Aorta (tissue), 5 donors: ENCODE results near the gene FAM185A. TPM values are rescaled to one million over a fixed set of nuclear protein-coding genes. Genes with fewer than 3 reads are reported as not detected.
A peak's percentile ranks its signal among the peaks of the same experiment; 100 is the strongest.
"Not testable (repeated sequence)": the region's sequence is repeated elsewhere in the genome, so short reads cannot be mapped to it uniquely, and the experiment has no call there.

ENCODE experiments used
- ATAC-seq: fragments of 200-7000 bp; cut with Tn5 transposase; one replicate; pipeline ENCODE4 v1.9.1; 2022; ENCODE audit warnings: moderate library complexity; ENCODE audit not compliant: low FRiP score
- DNase-seq, 2 donors: peaks; one replicate each; pipeline ENCODE4 v3.0.0-alpha.2; 2020
- H3K27ac ChIP-seq, 2 donors: one replicate each; pipeline ENCODE4 v1.5.1; 2013; ENCODE audit warnings: low read length in 2 of 2, mild to moderate bottlenecking in 2 of 2, moderate library complexity in 2 of 2, control low read depth in 1 of 2, inconsistent platforms in 1 of 2, low read depth in 1 of 2
- H3K27me3 ChIP-seq, 2 donors: one replicate each; pipeline ENCODE4 v1.6.1; 2013; ENCODE audit warnings: control low read depth in 1 of 2, low read length in 1 of 2, mild to moderate bottlenecking in 1 of 2, moderate library complexity in 1 of 2; ENCODE audit not compliant: insufficient read depth in 2 of 2, control insufficient read depth in 1 of 2
- H3K36me3 ChIP-seq, 2 donors: one replicate each; pipeline ENCODE4 v1.6.1; 2013; ENCODE audit warnings: control low read depth in 1 of 2, low read length in 1 of 2, mild to moderate bottlenecking in 1 of 2; ENCODE audit not compliant: insufficient read depth in 2 of 2, control insufficient read depth in 1 of 2
- H3K4me1 ChIP-seq, 2 donors: one replicate each; pipeline ENCODE4 v1.6.1; 2013; ENCODE audit warnings: low read length in 2 of 2, control low read depth in 1 of 2, mild to moderate bottlenecking in 1 of 2, moderate library complexity in 1 of 2; ENCODE audit not compliant: insufficient read depth in 2 of 2, control insufficient read depth in 1 of 2
- H3K4me3 ChIP-seq, 2 donors: one replicate each; pipeline ENCODE4 v1.5.1; 2013; ENCODE audit warnings: low read length in 2 of 2, control low read depth in 1 of 2, mild to moderate bottlenecking in 1 of 2
- H3K9me3 ChIP-seq: one replicate; pipeline ENCODE4 v1.6.1; 2013; ENCODE audit warnings: mild to moderate bottlenecking, low read length; ENCODE audit not compliant: control insufficient read depth
- WGBS, 2 donors: extraction: QIAGEN DNeasy Blood & Tissue Kit; methylation state at CpG; one replicate each; pipeline ENCODE4 v1.1.7; 2013; 5-methylcytosine and 5-hydroxymethylcytosine counted together
- intact Hi-C, 2 donors: fragments of 100-400 bp; cut with DNase I; formaldehyde crosslinking; loops; one replicate each; pipeline versions ENCODE4 v1.14.2 to v1.15.0; 2022
- polyA plus RNA-seq, 2 donors: library from polyadenylated mRNA; stranded (reverse); fragments of 200-250 nt; gene quantifications; one replicate each; pipeline ENCODE4 v1.2.3, GENCODE V29; 2013
- total RNA-seq, 2 donors: library from RNA; stranded (reverse); fragmentation: NEBNext Ultra II Directional; extraction: Animal tissue kit (Norgen Biotek cat#: 25700); gene quantifications; one replicate each; pipeline ENCODE4 v1.2.1, GENCODE V29; 2021
- donor health status: healthy with polysubstance abuse.
- donor health status: Bipolar disorder and iron deficiency.
- donor health status: DM: no; HTN: no; CAD: no.
- donor health status: DM: no; HTN: no; CAD: no.
- donor health status: DM: yes; HTN: yes; CAD: no.

The FAM185A gene
- total and polyA plus RNA-seq, 4 donors = 3.6 to 12.6 (median 6.3) TPM

GRCh38 chr7:102763295-102763905, 14.6 kb downstream of the FAM185A start:
- H3K27me3 ChIP-seq, H3K4me1 ChIP-seq, intact Hi-C loops, ATAC-seq, H3K36me3 ChIP-seq, H3K4me3 ChIP-seq, H3K9me3 ChIP-seq, H3K27ac ChIP-seq: not testable (repeated sequence)
- 6 to 9% methylated on average over 6 of the region's 6 CpGs for WGBS, 2 donors
- DNase-seq = peak in 1 of 2 donors; percentile 43

DNA sequence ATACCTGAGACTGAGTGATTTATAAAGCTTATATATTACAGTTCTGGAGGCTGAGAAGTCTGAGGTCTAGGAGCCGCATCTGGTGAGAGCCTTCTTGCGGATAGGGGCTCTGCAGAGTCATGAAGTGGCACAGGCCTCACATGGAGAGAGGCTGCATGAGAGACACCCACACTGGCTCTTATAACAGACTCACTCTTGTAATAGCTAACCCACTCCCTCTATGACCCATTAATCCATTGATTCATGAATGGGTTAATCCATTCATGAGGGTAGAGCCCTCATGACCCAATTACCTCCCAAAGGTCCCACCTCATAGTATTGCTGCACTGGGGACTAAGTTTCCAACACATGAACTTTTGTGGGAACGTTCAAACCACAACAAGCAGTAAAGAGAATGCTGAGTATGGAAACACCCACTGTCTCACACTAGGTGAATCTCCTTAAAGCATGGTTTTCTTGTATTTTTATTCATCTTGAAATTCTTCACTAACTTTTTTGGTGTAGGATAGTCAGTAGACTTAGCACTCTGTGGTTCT, 20.9 kb downstream of the FAM185A start:
- H3K4me1 ChIP-seq, H3K27me3 ChIP-seq, H3K9me3 ChIP-seq, DNase-seq, intact Hi-C loops, H3K4me3 ChIP-seq, H3K36me3 ChIP-seq, ATAC-seq, H3K27ac ChIP-seq: not testable (repeated sequence)
- WGBS, 2 donors = 93 to 97% methylated on average over 2 to 3 of the region's 3 CpGs

- ATAC-seq, DNase-seq, intact Hi-C loops, H3K9me3 ChIP-seq, H3K27ac ChIP-seq, H3K4me1 ChIP-seq, H3K27me3 ChIP-seq, H3K36me3 ChIP-seq, H3K4me3 ChIP-seq: not testable (repeated sequence)
- WGBS, 2 donors = 97 to 98% methylated on average over 3 of the region's 3 CpGs
Measured at GRCh38 chr7:102770467-102770866, 21.7 kb downstream of the FAM185A start.

DNA sequence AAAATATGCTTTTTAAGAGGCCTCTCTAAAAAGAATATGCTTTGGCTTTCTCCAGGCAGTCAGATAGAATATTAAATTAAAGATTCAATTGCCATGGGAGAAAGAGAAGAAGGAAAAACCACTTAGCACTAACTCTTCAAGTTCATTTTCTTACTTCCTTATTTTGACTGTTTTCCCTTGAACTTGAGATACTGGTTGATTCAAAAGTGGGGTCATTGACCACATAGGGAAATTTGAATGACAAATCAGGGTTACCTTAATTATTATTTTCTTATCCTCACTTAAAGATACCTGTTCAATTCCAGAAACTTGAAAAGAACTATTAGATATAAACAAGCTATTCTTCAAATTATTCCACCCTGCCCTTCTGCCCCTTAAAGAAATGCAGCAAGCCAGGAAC, 27.4 kb downstream of the FAM185A start:
- H3K9me3 ChIP-seq, H3K36me3 ChIP-seq, H3K4me1 ChIP-seq, H3K27me3 ChIP-seq, intact Hi-C loops, H3K27ac ChIP-seq, ATAC-seq, H3K4me3 ChIP-seq, DNase-seq: not testable (repeated sequence)

GRCh38 chr7:102778663-102779062, 29.9 kb downstream of the FAM185A start:
- H3K4me1 ChIP-seq, H3K4me3 ChIP-seq, intact Hi-C loops, H3K27ac ChIP-seq, H3K27me3 ChIP-seq, H3K9me3 ChIP-seq, DNase-seq, ATAC-seq, H3K36me3 ChIP-seq: not testable (repeated sequence)
- WGBS, 2 donors = 74 to 80% methylated on average over 3 of the region's 3 CpGs

GRCh38 chr7:102780926-102781325, 32.1 kb downstream of the FAM185A start:
- ATAC-seq, H3K27me3 ChIP-seq, H3K36me3 ChIP-seq, H3K4me1 ChIP-seq, H3K9me3 ChIP-seq, H3K27ac ChIP-seq, intact Hi-C loops, H3K4me3 ChIP-seq, DNase-seq: not testable (repeated sequence)
- WGBS, 2 donors = 99% methylated on average over 10 of the region's 10 CpGs

DNA sequence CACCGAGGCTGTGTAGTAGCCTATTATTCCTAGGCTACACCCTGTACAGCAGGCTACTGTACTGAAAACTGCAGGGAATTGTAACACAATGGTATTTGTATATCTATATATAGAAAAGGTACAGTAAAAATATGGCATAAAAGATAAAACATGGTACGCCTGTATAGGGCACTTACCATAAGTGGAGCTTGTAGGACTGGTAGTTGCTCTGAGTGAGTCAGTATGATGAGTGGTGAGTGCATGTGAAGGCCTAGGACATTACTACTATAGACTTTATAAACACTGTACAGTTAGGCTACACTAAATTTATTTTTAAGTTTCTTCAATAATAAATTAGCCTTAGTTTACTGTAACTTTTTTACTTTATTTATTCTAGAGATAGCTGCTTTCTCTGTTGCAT, 40.0 kb downstream of the FAM185A start:
- 96 to 100% methylated on average over 2 of the region's 2 CpGs for WGBS, 2 donors
- H3K36me3 ChIP-seq, H3K9me3 ChIP-seq, intact Hi-C loops, H3K4me1 ChIP-seq, H3K27ac ChIP-seq, H3K4me3 ChIP-seq, ATAC-seq, H3K27me3 ChIP-seq, DNase-seq: not testable (repeated sequence)

GRCh38 chr7:102790364-102791100, 41.7 kb downstream of the FAM185A start:
- DNase-seq, H3K4me1 ChIP-seq, H3K27me3 ChIP-seq, H3K27ac ChIP-seq, H3K9me3 ChIP-seq, intact Hi-C loops, ATAC-seq, H3K36me3 ChIP-seq, H3K4me3 ChIP-seq: not testable (repeated sequence)
- 67 to 68% methylated on average over 4 of the region's 4 CpGs for WGBS, 2 donors

- intact Hi-C loops, ATAC-seq, DNase-seq, H3K4me3 ChIP-seq, H3K36me3 ChIP-seq, H3K27me3 ChIP-seq, H3K27ac ChIP-seq, H3K4me1 ChIP-seq, H3K9me3 ChIP-seq: not testable (repeated sequence)
- 78 to 85% methylated on average over 5 of the region's 5 CpGs for WGBS, 2 donors
Measured at GRCh38 chr7:102791367-102791766, 42.6 kb downstream of the FAM185A start.
